ENCODE data around the gene CENPA.
"Not testable (repeated sequence)": the region's sequence is repeated elsewhere in the genome, so short reads cannot be mapped to it uniquely, and the experiment has no call there.

GRCh38 chr2:26750467-26750866 lies 35.4 kb upstream of the CENPA start:
- TF ChIP-seq POLR2A (IDR thresholded peaks at IDR 0.05); CTCF (IDR thresholded peaks at IDR 0.05 in 4 of 5, conservative IDR thresholded peaks at IDR 0.05 in 1 of 5): not testable (repeated sequence)
